Bone marrow (tissue), 2 donors: ENCODE measurements around the gene AGPAT4.
"Not testable (repeated sequence)": the region's sequence is repeated elsewhere in the genome, so short reads cannot be mapped to it uniquely, and the experiment has no call there.

ENCODE experiments used
- DNase-seq, 2 donors: peaks; one replicate each; lab custom pipeline; 2025; lab: John Stamatoyannopoulos, UW

Gene AGPAT4

GRCh38 chr6:161227004-161227960 lies 46.6 kb downstream of the AGPAT4 start:
- no peak for DNase-seq

GRCh38 chr6:161226009-161226964 lies 47.6 kb downstream of the AGPAT4 start:
- peak in 1 of 2 donors; percentile 13 for DNase-seq

- no peak for DNase-seq
Observed at GRCh38 chr6:161225681-161226008, 48.2 kb downstream of the AGPAT4 start.

GRCh38 chr6:161224951-161225680 lies 48.7 kb downstream of the AGPAT4 start:
- not testable (repeated sequence) for DNase-seq

GRCh38 chr6:161223646-161224045 lies 50.2 kb downstream of the AGPAT4 start:
- no peak for DNase-seq

- no peak for DNase-seq
Observed at GRCh38 chr6:161222706-161223234, 51.1 kb downstream of the AGPAT4 start.

- DNase-seq, result no peak
Observed at GRCh38 chr6:161220346-161220745, 53.5 kb downstream of the AGPAT4 start.

GRCh38 chr6:161219680-161220079 lies 54.2 kb downstream of the AGPAT4 start:
- DNase-seq, result no peak

- no peak for DNase-seq
Observed at GRCh38 chr6:161218222-161218621, 55.6 kb downstream of the AGPAT4 start.

- DNase-seq, result no peak
Observed at GRCh38 chr6:161217628-161218027, 56.2 kb downstream of the AGPAT4 start.

GRCh38 chr6:161216616-161217205 lies 57.1 kb downstream of the AGPAT4 start:
- no peak for DNase-seq

- no peak for DNase-seq
Observed at GRCh38 chr6:161215876-161216615, 57.8 kb downstream of the AGPAT4 start.

- DNase-seq, result no peak
Observed at GRCh38 chr6:161215193-161215592, 58.7 kb downstream of the AGPAT4 start.

- no peak for DNase-seq
Observed at GRCh38 chr6:161214722-161215121, 59.1 kb downstream of the AGPAT4 start.

GRCh38 chr6:161212902-161213301 lies 61.0 kb downstream of the AGPAT4 start:
- DNase-seq, result no peak

- no peak for DNase-seq
Observed at GRCh38 chr6:161211380-161212035, 62.4 kb downstream of the AGPAT4 start.

GRCh38 chr6:161210857-161211256 lies 63.0 kb downstream of the AGPAT4 start:
- no peak for DNase-seq

- no peak for DNase-seq
Observed at GRCh38 chr6:161207200-161207599, 66.7 kb downstream of the AGPAT4 start.

GRCh38 chr6:161204866-161205557 lies 68.8 kb downstream of the AGPAT4 start:
- no peak for DNase-seq
